ENCODE data around the gene TRRAP.

Gene TRRAP

GRCh38 chr7:99054781-99055180 lies 176.4 kb downstream of the TRRAP start (continued):
- TF ChIP-seq PRDM10 (tag by site-specific recombination; IDR thresholded peaks at IDR 0.05) = no peak

GRCh38 chr7:99061001-99061776 lies 182.9 kb downstream of the TRRAP start:
- POLR2A ChIA-PET = interaction anchor here (1.1 kb wide), 1 partner anchor 15 kb away, joined by 5 read pairs; no protein-coding TSS in a partner anchor
- no peak overlapping the region for H3K27ac ChIP-seq (ENCODE audit: extremely low read depth, low read depth, low read length)
- H3K9me3 ChIP-seq (ENCODE audit: control insufficient read depth, insufficient read depth, low read depth, low read length) = no peaks in the 10 kb centered on the region
- no peak overlapping the region for H3K4me3 ChIP-seq (ENCODE audit: low read depth, low read length)
- peaks cover 3 to 5% of the 10 kb centered on the region in 2 experiments; a peak in 2 of 3 replicates for H3K36me3 ChIP-seq (ENCODE audit: control insufficient read depth in 2 of 2, insufficient read depth in 1 of 2, low read length in 2 of 2)
- no peaks in the 10 kb centered on the region for H3K4me1 ChIP-seq (ENCODE audit: control insufficient read depth, insufficient read depth, low read length)
- CTCF ChIA-PET = interaction anchor here (0.6 kb wide), 1 partner anchor 59 kb away, joined by 3 read pairs; no protein-coding TSS in a partner anchor
- no peak for TF ChIP-seq ZNF513 (tag by site-specific recombination; IDR thresholded peaks at IDR 0.05)
- no peak for TF ChIP-seq ZNF623 (tag by site-specific recombination; IDR thresholded peaks at IDR 0.05)
- TF ChIP-seq ZNF624 (tag by site-specific recombination; IDR thresholded peaks at IDR 0.05) = no peak
- TF ChIP-seq HOXA7 (CRISPR knock-in tag; IDR thresholded peaks at IDR 0.05; ENCODE audit: borderline replicate concordance) = no peak
- no peak for TF ChIP-seq ZNF302 (tag by site-specific recombination; IDR thresholded peaks at IDR 0.05; ENCODE audit: low read depth)
- no peak for TF ChIP-seq HIC1 (tag by site-specific recombination; IDR thresholded peaks at IDR 0.05)
- no peak for TF ChIP-seq ZNF658 (tag by site-specific recombination; IDR thresholded peaks at IDR 0.05)
- no peak for TF ChIP-seq ZNF280C (tag by site-specific recombination; IDR thresholded peaks at IDR 0.05)

Measured in HEK293 (cell line).